ENCODE data around the gene MAP3K13. TPM values are rescaled to one million over a fixed set of nuclear protein-coding genes. Genes with fewer than 3 reads are reported as not detected.
"Not testable (repeated sequence)": the region's sequence is repeated elsewhere in the genome, so short reads cannot be mapped to it uniquely, and the experiment has no call there.

The MAP3K13 gene
- total RNA-seq, 2 donors from 2014 or later: 9.4 to 12.6 TPM

GRCh38 chr3:185416513-185416912 lies 53.6 kb downstream of the MAP3K13 start:
- no peak for TF ChIP-seq CTCF (IDR thresholded peaks at IDR 0.05)
- no peak for DNase-seq (ENCODE audit: low spot score)
- H3K4me3 ChIP-seq: no peak overlapping the region
- H3K36me3 ChIP-seq: no peaks in the 10 kb centered on the region
- H3K4me1 ChIP-seq: no peaks in the 10 kb centered on the region
- no peaks in the 10 kb centered on the region for H3K27me3 ChIP-seq
- H3K9me3 ChIP-seq: no peaks in the 10 kb centered on the region
- no peak overlapping the region for H3K27ac ChIP-seq

GRCh38 chr3:185418561-185418977 lies 55.6 kb downstream of the MAP3K13 start:
- DNase-seq (ENCODE audit: low spot score); H3K36me3 ChIP-seq; H3K9me3 ChIP-seq; H3K27me3 ChIP-seq; H3K27ac ChIP-seq; H3K4me1 ChIP-seq; H3K4me3 ChIP-seq: not testable (repeated sequence)

GRCh38 chr3:185420762-185421161 lies 57.8 kb downstream of the MAP3K13 start:
- H3K36me3 ChIP-seq: no peaks in the 10 kb centered on the region
- no peak for DNase-seq (ENCODE audit: low spot score)

GRCh38 chr3:185421577-185422232 lies 58.8 kb downstream of the MAP3K13 start:
- TF ChIP-seq CTCF (IDR thresholded peaks at IDR 0.05): no peak
- H3K4me1 ChIP-seq: no peaks in the 10 kb centered on the region

More at GRCh38 chr3:185420762-185421161, 57.8 kb downstream of the MAP3K13 start:
- no peaks in the 10 kb centered on the region for H3K9me3 ChIP-seq
- no peaks in the 10 kb centered on the region for H3K4me1 ChIP-seq
- no peak overlapping the region for H3K27ac ChIP-seq
- TF ChIP-seq CTCF (IDR thresholded peaks at IDR 0.05): no peak
- no peaks in the 10 kb centered on the region for H3K27me3 ChIP-seq
- H3K4me3 ChIP-seq: no peak overlapping the region

GRCh38 chr3:185422677-185423076 lies 59.7 kb downstream of the MAP3K13 start:
- no peaks in the 10 kb centered on the region for H3K36me3 ChIP-seq
- no peak overlapping the region for H3K27ac ChIP-seq
- no peak for TF ChIP-seq CTCF (IDR thresholded peaks at IDR 0.05)
- DNase-seq (ENCODE audit: low spot score): no peak
- no peaks in the 10 kb centered on the region for H3K9me3 ChIP-seq
- H3K4me1 ChIP-seq: no peaks in the 10 kb centered on the region
- H3K27me3 ChIP-seq: no peaks in the 10 kb centered on the region
- no peak overlapping the region for H3K4me3 ChIP-seq

More at GRCh38 chr3:185421577-185422232, 58.8 kb downstream of the MAP3K13 start:
- Histone ChIP-seq H3K27me3 (no peaks in the 10 kb centered on the region), H3K36me3 (no peaks in the 10 kb centered on the region), H3K27ac (no peak overlapping the region), H3K4me3 (no peak overlapping the region), H3K9me3 (no peaks in the 10 kb centered on the region)
- DNase-seq (ENCODE audit: low spot score): no peak

GRCh38 chr3:185423178-185423577 lies 60.2 kb downstream of the MAP3K13 start:
- Histone ChIP-seq H3K4me3 (no peak overlapping the region), H3K9me3 (no peaks in the 10 kb centered on the region)
- no peak for DNase-seq (ENCODE audit: low spot score)

More at GRCh38 chr3:185423178-185423577, 60.2 kb downstream of the MAP3K13 start:
- no peak for TF ChIP-seq CTCF (IDR thresholded peaks at IDR 0.05)
- Histone ChIP-seq H3K4me1 (no peaks in the 10 kb centered on the region), H3K27ac (no peak overlapping the region), H3K27me3 (no peaks in the 10 kb centered on the region), H3K36me3 (no peaks in the 10 kb centered on the region)

Measured in right atrium auricular region (tissue), 2 donors.